ENCODE results near the gene TMEM151B.

TMEM151B gene

GRCh38 chr6:44260011-44260410 is 10.2 kb upstream of the TMEM151B start:
- TF ChIP-seq SIN3A (IDR thresholded peaks at IDR 0.05; ENCODE audit: borderline replicate concordance, insufficient read depth, low read length) (no peak), POLR2AphosphoS5 (IDR thresholded peaks at IDR 0.05; ENCODE audit: low read depth, low read length) (no peak), TAF1 (IDR thresholded peaks at IDR 0.05; ENCODE audit: borderline replicate concordance, insufficient read depth, low read length) (no peak), FOXP2 (optimal IDR thresholded peaks at IDR 0.05; ENCODE audit: borderline replicate concordance, extremely low read depth, extremely low read length, insufficient read depth) (no peak), REST (IDR thresholded peaks at IDR 0.05; ENCODE audit: insufficient read depth in 1 of 2, low read depth in 2 of 2, low read length in 2 of 2) (no peak)

GRCh38 chr6:44260451-44261297 is 9.6 kb upstream of the TMEM151B start:
- TF ChIP-seq REST (IDR thresholded peaks at IDR 0.05; ENCODE audit: insufficient read depth in 1 of 2, low read depth in 2 of 2, low read length in 2 of 2) (no peak), POLR2AphosphoS5 (IDR thresholded peaks at IDR 0.05; ENCODE audit: low read depth, low read length) (no peak), FOXP2 (optimal IDR thresholded peaks at IDR 0.05; ENCODE audit: borderline replicate concordance, extremely low read depth, extremely low read length, insufficient read depth) (no peak), SIN3A (IDR thresholded peaks at IDR 0.05; ENCODE audit: borderline replicate concordance, insufficient read depth, low read length) (no peak), TAF1 (IDR thresholded peaks at IDR 0.05; ENCODE audit: borderline replicate concordance, insufficient read depth, low read length) (no peak)

GRCh38 chr6:44261581-44261980 is 8.7 kb upstream of the TMEM151B start:
- TF ChIP-seq SIN3A (IDR thresholded peaks at IDR 0.05; ENCODE audit: borderline replicate concordance, insufficient read depth, low read length) (no peak), REST (IDR thresholded peaks at IDR 0.05; ENCODE audit: insufficient read depth in 1 of 2, low read depth in 2 of 2, low read length in 2 of 2) (no peak), POLR2AphosphoS5 (IDR thresholded peaks at IDR 0.05; ENCODE audit: low read depth, low read length) (no peak), FOXP2 (optimal IDR thresholded peaks at IDR 0.05; ENCODE audit: borderline replicate concordance, extremely low read depth, extremely low read length, insufficient read depth) (no peak), TAF1 (IDR thresholded peaks at IDR 0.05; ENCODE audit: borderline replicate concordance, insufficient read depth, low read length) (no peak)

GRCh38 chr6:44262467-44263353 is 7.5 kb upstream of the TMEM151B start:
- TF ChIP-seq REST (IDR thresholded peaks at IDR 0.05; ENCODE audit: insufficient read depth in 1 of 2, low read depth in 2 of 2, low read length in 2 of 2) (no peak), POLR2AphosphoS5 (IDR thresholded peaks at IDR 0.05; ENCODE audit: low read depth, low read length) (no peak)

Data from PFSK-1 (cell line).